T-helper 1 cell (primary cell): ENCODE data around the gene GATD1.
"Not testable (repeated sequence)": the region's sequence is repeated elsewhere in the genome, so short reads cannot be mapped to it uniquely, and the experiment has no call there.

Experiments used
- DNase-seq, 5 donors: peaks; one replicate each; pipeline ENCODE4 v3.0.0-alpha.2; 2012 to 2020

The GATD1 gene

DNA sequence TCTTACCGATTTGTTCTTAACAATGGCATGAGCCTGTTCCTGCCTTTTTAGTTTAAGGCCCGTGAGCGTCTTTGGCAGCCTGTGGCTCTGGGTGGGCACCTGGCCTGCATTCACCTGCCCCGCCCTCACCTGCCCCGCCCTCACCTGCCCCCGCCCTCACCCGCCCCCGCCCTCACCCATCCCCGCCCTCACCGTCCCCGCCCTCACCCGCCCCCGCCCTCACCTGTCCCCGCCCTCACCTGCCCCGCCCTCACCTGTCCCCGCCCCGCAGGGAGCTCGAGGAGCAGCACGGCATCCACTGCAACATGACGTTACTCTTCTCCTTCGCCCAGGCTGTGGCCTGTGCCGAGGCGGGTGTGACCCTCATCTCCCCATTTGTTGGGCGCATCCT, 14.2 kb downstream of the GATD1 start:
- no peak for DNase-seq

DNA sequence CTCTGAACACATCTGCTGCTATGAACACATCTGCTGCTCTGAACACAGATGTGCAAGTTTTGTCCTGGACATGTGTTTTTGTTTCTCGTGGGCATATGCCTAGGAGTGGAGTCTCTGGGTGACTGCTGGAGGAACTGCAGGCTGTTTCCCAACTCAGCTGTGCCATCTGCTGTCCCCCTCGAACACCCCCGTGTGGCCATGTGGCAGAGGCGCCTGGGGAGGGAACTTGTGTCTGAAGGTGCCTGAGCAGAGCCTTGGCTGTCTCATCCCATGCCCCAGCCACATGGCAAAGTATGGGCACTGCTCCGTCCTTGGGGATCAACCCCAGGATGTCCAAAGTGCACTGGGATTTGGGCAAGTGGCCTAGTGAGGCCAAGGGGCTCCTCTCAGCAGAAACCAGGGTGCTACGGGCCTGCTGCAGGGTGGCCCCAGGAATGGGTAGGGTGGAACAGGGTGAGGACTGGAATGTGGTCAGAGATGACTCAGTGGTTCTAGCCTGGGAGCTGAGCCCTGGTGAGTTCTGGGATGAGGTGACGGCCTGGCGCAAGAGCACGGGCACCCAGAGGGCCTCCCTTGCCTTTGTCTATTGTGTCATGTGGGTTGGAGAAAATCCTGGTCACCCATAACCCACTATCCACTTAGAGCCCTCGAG, 14.7 kb downstream of the GATD1 start:
- no peak for DNase-seq

DNA sequence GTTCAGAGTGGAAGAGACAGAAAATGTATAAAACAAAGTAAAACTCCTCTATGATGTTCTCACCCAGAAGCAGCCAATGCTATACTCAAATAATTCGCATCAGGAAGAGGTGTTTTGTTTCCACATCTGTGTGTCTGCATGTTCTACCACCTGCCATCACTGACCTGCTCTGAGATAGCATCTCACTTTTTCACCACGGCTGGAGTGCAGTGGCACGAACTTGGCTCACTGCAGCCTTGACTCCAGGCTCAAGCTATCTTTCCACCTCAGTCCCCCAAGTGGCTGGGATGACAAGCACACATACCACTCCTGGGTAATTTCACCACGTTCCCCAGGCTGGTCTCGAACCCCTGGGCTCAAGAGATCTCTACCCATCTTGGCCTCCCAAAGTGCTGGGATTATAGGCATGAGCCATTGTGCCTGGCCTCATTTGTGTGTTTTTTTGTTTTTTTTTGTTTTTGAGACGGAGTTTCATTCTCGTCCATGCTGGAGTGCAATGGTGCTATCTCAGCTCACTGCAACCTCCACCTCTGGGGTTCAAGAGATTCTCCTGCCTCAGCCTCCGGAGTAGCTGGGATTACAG, 15.7 kb downstream of the GATD1 start:
- DNase-seq: no peak

DNA sequence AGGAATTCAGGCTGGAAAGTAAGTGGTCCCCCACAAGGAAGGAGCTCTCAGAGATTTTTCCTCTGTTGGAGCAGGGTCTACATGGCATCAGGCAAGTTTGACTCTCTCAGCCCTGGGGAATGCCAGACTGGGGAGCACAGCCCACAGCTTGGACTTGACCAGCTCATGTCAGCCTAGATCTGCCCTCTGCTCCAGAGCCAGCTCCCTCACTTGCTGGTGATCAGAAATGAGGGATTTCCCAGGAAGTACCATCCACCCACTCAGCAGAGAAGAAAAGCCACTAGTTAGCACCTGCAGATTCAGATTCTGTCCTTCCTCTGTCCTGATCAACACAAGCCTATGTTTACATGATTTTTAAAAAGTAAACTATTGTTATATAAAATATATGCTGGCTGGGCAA, 17.1 kb downstream of the GATD1 start:
- DNase-seq: no peak

DNA sequence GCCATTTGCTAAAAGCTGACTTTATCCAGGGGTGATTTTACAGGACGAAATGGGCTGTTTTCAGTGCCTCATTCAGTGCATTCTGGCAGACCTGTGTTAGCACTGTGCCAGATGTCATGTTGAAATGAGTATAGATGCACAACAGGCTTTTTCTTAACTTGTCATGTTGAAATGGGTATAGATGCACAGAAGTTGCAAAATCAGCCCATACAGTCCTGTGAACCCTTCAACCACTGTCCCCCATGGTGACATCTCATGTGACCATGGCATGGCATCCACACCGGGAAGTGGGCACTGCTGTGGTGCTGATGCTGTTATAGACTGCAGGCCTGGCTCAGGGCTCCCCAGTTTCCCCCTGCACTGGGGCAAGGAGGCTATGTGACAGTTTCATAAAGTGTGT, 27.6 kb downstream of the GATD1 start:
- no peak for DNase-seq

DNA sequence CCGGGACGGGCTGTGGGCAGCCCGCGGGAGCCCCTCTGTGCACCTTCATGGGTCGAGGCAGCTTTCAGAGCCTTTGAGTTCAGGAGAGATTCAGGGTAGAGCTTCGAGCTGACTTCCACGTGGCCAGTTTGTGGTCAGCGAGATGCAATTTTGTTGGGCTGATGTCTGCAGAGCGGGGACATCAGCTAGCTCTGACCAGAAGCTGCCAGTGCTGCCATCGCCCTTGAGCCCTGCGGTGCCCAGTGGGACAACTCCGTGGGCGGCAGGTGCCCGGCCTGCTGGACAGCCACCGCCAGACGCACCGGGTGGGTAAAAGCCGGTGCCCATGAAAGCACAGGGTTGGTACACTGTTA, 29.3 kb downstream of the GATD1 start:
- DNase-seq: no peak

DNA sequence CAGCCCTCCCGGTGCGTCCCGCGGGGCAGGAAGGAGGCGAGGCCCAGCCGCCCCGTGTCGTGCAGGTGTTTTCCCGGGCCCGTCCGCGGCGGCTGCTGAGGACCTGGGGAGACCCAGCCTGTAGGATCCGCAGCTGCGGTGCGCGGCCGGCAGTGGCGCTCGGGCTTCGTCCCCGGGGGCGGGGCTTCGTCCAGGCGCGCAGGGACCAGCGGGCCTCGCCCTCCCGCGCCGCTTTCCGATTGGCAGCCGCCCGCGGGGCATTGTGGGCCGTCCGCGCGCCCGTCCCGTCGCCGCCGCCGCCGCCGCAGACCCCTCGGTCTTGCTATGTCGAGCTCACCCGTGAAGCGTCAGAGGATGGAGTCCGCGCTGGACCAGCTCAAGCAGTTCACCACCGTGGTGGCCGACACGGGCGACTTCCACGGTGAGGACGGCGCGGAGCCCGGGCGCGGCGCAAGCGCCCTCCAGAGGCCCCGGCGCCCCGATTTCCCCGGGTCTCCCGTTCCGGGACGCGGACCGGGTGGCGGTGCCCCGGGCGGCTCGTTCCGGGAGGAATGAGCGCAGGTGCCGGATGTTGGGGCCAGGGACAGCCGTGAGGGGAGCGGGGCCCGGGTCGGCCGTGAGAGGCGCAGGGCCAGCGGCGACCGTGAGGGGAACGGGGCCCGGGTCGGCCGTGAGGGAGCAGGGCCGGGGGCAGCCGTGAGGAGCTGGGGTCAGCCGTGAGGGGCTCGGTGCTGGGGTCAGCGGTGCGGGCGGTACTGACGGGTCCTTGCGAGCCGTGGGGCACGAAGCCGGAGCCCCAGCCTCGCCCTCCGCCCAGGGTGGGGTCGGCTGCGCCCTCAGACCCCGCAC, 29.9 kb downstream of the GATD1 start, which contains the start of gene TALDO1:
TSS of gene TALDO1 (plus strand) at position 307 of the 849 bp plus-strand sequence. CDS start at position 325, 18 bp downstream.
- DNase-seq: peak; percentile 69 to 88 (median 71)

DNA sequence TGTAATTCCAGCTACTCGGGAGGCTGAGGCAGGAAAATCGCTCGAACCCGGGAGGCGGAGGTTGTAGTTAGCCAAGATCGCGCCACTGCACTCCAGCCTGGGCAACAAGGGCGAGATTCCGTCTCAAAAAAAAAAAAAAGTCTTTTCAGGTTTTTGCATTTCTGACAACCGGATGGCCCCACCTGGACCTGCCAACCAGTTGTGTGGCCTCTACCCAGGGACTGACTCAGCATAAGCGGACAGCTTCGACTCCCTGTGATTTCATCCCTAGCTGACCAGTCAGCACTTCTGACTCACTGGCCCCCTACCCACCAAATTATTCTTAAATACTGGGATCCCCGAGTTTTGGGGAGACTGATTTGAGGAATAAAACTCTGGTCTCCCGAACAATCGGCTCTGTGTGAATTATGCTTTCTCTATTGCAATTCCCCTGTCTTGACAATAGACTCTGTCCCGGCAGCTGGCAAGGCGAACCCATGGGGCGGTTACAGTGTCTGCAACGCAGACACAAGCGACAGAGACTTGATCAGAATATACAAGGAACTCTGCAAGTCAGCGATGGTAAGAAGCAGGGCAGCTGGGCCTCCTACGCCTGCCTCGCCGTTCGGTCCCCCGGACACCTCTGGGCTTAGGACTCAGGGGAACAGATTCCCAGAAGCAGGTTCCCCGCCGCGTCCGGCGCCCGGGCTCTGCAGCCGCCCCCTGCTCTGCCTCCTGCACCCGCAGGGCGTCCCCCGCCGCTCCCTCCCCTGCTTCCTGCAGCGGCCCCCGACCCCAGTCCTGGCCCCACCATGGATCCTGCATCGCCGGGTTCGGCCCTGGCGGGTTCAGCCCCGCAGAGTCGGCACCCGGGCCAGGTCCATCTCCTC, 30.8 kb downstream of the GATD1 start:
- peak in 1 of 5 donors; percentile 41 for DNase-seq

DNA sequence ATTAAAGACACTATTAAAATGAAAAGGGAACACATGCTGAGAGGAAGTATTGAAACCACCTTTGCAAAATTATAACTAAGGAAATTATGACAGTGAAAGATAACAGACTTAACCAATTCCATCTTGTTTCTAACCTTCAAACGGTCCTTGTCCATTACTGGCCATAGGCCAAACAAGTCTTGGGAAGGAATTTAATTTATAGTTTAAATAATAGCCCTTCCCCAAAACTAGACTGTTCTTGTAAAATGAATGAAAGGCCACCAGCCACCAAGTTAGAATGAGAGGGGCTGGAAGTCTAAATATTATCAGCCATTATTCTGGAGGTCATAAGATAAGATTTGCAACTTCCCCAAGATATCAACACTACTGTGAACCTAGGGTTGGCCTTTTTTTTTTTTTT, 31.9 kb downstream of the GATD1 start:
- DNase-seq: no peak

DNA sequence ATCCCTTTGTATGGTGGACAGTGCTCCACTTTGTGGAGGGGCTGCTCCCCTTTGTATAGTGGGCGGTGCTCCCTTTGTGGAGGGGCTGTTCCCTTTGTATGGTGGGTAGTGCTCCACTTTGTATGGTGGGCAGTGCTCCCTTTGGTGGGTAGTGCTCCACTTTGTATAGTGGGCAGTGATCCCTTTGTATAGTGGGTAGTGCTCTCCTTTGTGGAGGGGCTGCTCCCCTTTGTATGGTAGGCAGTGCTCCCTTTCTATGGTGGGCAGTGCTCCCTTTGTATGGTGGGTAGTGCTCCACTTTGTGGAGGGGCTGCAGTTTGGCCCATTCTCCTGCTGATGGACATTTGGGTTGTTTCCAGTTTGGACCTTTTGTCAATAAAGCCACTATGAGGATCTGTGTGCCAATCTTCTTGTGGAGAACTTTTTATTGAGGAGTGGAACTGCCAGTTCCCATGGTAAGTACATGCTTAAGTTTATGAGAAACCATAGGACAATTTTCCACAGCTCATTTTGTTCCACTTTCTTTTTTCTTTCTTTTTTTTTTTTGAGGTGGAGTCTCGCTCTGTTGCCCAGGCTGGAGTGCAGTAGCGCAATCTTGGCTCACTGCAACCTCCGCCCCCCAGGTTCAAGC, 34.6 kb downstream of the GATD1 start:
- no peak for DNase-seq

DNA sequence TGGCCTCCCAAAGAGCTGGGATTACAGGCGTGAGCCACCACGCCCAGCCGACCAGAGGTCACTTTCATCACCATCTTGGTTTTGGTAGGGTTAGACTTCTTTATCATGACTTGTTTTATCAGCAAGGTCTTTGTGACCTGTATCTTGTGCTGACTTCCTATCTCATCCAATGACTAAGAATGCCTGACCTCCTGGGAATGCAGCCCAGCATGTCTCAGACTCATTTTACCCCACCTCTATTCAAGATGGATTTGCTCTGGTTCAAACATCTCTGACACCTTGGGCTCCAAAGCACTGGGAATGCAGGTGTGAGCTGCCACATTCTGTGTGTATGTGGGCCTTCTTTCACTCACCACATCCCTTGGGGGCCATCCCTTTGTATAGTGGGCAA, 35.1 kb downstream of the GATD1 start:
- no peak for DNase-seq

DNA sequence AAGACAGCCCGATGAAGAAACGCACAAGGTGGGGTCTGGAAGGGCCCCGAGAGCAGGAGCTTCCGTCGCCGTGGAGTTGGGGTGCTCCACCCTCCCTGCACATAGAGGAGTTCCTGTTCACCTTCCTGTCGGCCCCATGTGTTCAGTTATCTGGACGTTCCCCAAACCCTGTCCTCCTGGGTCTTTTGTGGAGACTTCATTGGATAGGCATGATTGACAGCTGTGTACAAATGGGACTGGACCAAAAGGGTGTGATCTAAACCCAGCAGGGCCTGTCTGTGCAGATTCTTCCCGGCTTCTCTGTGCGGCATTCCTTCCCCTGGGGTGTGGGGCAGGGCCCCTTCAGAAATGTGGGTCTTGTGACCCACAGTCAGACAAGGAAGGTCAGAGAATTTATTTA, 39.4 kb downstream of the GATD1 start:
- not testable (repeated sequence) for DNase-seq

DNA sequence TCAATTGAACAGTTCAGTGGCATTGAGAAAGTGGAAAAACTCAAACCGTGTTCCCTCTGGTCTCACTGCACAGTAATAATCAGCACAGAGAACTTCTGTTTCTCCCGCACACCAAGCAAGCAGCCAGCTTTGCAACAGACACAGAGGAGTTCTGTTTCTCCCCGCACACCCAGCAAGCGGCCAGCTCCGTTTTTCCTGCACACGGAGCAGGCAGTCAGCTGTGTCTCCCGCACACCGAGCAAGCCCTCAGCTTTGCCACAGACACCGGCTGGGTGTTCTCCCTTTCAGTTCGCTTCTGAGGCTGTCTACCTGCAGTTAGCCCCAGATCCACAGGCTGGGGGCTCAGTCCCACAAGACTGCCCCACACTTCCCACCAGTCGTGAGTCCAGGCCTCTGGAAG, 39.9 kb downstream of the GATD1 start:
- DNase-seq: no peak

DNA sequence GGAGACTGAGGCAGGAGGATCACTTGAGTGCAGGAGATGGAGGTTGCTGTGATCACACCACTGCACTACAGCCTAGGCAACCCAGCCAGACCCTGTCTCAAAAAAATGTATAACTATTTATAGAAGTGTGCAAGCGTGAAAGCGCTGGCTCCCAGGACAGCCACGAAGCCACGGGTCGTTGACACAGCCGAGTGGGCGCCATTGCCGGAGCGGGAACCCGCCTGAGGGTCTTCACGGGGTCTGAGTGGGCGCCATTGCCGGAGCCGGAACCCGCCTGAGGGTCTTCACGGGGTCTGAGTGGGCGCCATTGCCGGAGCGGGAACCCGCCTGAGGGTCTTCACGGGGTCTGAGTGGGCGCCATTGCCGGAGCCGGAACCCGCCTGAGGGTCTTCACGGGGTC, 42.7 kb downstream of the GATD1 start:
- DNase-seq: not testable (repeated sequence)

DNA sequence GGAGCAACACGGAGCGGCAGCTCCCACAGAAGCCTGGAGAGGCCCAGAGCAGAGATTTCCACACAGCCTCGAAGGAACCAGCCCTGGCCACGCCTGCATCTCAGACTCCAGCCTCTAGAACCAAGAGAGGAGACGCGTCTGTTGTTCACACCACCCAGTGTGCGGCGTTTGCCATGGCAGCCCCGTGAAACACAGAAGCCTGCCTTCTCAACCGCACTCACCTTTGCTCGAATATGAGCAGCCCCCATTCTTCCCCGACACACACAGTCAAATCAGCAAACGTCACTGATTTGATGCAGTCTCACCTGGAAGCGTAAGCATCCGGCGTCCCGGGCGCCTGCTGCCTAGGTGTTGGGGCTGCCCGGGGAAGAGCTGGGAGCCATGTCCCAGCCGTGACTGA, 44.2 kb downstream of the GATD1 start:
- DNase-seq: no peak

DNA sequence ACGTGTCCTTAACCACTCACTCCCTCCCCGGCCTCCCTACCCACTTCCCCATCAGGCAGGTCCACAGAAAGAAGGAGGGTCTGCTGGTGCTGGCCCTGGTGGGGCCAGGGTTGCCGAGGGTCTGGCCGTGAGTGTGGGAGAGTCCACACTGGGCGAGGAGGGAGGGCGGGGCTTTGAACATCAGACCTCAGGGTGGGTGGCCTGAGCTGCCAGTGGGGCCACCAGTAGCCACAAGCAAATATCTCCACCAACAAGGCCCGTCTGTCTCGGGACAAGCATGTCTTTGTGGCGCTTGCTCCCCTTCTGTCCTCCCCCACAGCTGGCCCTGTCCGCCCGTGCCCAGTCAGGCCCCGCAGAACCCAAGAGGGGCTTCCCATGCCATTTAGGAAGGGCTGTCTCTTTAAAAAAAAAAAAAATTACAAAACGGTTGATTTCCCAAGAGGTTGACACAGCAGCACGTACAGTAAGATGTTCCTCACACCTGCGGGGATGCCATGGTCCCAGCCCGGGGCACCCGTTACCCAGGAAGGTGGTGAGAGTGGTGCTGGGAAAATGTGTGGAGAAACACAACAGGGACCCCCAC, 47.7 kb downstream of the GATD1 start:
- no peak for DNase-seq

DNA sequence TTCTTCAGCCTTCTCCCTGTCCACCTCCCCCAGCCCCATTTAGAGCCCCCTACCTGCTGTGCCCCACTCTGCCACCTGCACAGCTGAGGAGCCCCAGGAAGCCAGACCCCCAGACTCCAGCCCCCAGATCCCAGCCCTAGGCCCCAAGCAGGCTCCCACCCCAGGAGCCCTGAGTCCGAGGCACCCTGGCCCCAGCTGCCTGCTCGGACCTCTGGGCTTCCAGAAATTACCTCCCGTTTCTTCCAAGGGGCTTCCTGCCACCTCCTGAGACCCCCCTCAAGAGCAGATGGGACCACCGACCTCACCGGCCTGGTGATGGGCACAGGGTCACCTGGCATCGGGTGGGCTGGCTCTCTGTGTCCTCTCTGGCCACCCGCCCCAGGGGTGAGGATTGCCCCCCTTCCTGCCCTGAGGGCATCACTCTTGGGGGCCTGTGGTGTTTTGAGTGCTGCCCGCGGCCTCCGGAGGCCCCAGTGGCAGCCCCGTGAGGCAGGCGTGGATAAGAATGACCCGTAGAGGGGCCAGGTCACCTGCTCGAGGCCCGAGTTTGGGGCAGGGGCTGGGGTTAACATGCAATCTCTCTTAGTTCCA, 48.3 kb downstream of the GATD1 start:
- DNase-seq: no peak

DNA sequence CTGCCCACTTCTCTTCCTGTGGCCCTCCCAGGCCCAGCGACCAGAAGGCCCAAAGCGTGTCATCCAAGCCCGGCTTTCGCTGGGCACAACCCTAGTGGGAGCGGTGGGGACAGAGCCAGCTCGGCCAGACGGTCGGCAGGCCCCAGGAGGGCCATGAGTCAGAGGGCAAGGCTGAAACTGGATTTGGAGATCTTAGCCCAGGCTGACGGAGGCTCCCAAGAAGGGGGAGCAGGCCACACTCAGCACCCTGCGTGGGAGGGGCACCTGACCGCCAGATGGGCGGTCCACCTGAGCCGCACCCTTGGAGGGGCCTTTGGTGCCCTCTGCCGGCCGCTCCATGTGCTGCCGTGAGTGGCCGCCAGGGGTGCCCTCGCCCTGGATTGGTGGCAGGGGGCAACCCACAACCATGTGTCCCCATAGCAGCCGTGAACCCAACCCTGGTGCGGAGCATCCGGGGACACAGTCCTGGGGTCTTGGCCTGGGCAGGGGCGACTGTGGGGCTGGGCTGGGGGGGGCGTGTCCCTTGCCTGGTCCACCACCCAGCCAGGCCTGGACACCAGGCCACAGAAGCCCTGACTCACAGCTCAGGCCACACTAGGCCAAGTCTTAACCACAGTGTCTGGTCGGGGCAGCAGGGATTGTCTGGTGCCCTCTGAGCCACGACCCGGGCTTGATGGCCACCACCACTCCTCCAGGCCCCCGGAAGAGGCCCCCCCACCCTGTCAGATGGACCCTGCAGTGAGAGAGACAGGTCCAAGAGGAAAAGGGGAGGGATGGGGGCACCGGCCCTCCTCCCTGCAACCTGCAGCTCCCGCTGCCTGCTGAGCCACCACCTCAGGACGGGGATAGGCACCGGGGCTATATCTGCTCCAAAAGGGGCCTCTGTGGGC, 49.2 kb downstream of the GATD1 start:
- DNase-seq: peak; percentile 60 to 76 (median 73)

DNA sequence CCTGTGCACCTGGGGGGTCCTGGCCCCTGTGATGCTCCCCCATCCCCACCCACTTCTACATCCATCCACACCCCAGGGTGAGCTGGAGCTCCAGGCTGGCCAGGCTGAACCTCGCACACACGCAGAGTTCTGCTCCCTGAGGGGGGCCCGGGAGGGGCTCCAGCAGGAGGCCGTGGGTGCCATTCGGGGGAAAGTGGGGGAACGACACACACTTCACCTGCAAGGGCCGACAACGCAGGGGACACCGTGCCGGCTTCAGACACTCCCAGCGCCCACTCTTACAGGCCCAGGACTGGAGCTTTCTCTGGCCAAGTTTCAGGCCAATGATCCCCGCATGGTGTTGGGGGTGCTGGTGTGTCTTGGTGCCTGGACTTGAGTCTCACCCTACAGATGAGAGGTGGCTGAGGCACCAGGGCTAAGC, 50.0 kb downstream of the GATD1 start:
- DNase-seq: no peak
